Ectodermal cell (in vitro differentiated cells): Measurements from ENCODE around the gene HBB.

Source experiments
- H3K27ac ChIP-seq: 2 replicates; pipeline ENCODE4 v1.7.0; 2013; ENCODE audit warnings: mild to moderate bottlenecking, low read depth, low read length; ENCODE audit not compliant: insufficient read depth, poor library complexity, severe bottlenecking
- H3K27me3 ChIP-seq: 2 replicates; pipeline ENCODE4 v1.7.0; 2013; ENCODE audit warnings: mild to moderate bottlenecking, low read length; ENCODE audit not compliant: insufficient read depth, control insufficient read depth, poor library complexity, severe bottlenecking
- H3K36me3 ChIP-seq: one replicate; pipeline ENCODE4 v1.7.0; 2013; ENCODE audit warnings: low read length; ENCODE audit not compliant: control insufficient read depth, insufficient read depth
- H3K4me1 ChIP-seq: one replicate; pipeline ENCODE4 v1.7.0; 2013; ENCODE audit warnings: low read length; ENCODE audit not compliant: control insufficient read depth, insufficient read depth
- H3K4me3 ChIP-seq: 2 replicates; pipeline ENCODE4 v1.7.0; 2013; ENCODE audit warnings: low read depth, low read length, control low read depth; ENCODE audit not compliant: insufficient read depth
- H3K9me3 ChIP-seq: 2 replicates; pipeline ENCODE4 v1.7.0; 2013; ENCODE audit warnings: mild to moderate bottlenecking, low read length, moderate library complexity; ENCODE audit not compliant: control insufficient read depth
- WGBS, 2 experiments: methylation state at CpG; one replicate each; pipeline ENCODE4 v1.1.7; 2013; ENCODE audit warnings: missing lambda C conversion rate in 2 of 2; 5-methylcytosine and 5-hydroxymethylcytosine counted together

Gene HBB

DNA sequence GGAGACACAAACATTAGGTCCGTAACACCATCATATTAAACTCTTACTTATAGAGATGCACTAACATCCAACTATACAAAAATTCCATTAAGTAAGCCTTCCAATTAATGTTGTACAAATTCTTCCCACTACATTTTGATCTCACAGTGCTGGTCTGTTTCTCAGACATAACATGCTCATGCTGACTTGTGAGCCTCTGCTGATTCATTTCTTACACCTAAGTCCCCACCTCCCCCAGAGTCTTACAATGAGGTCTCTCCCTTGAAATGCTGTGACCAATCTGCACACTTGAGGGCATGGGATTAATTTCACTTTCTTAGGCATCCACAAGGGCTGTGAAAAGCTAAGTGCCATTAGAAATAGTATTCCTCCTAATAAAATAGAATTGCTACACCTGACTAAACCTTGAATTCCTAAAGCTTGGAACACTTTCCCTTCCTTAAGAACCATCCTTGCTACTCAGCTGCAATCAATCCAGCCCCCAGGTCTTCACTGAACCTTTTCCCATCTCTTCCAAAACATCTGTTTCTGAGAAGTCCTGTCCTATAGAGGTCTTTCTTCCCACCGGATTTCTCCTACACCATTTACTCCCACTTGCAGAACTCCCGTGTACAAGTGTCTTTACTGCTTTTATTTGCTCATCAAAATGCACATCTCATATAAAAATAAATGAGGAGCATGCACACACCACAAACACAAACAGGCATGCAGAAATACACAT is 20.8 kb upstream of the HBB start:
- no peaks in the 10 kb centered on the region for H3K4me1 ChIP-seq
- no peak overlapping the region for H3K27ac ChIP-seq
- H3K36me3 ChIP-seq = no peaks in the 10 kb centered on the region
- no peaks in the 10 kb centered on the region for H3K27me3 ChIP-seq
- no peak overlapping the region for H3K4me3 ChIP-seq
- WGBS, 2 experiments = 88 to 95% methylated on average over 3 of the region's 3 CpGs
- H3K9me3 ChIP-seq = no peaks in the 10 kb centered on the region

DNA sequence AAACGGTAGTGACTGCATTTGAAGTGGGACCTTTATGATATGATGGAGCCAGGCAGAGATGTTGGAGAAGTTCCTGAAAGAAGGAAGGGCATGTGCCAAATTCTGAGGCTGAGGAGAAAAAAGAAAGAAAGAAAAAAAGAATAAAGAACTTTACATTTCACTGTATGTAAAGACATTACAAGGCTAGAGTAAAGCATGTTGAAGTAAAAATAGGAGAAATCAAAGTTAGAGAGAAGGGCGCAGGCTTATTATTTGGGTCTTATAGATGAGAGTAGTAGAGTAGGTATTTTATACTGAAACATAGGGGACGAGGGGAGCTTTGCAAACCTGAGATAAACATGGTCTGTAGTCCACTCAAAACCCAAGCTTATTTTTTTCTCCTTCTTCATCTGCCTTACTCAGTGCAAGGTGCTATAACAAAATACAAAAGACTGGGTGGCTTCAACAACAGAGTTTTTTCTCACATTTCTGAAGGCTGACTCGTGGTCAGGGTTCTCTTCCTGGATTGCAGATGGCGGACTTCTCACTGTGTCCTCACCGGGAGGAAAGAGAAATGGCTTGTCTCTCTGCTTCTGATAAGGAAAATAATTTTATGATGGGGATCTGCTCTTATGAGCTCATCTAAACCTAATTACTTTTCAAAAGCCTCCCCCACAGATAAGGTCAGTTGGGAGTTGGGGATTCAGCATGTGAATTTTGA is 20.1 kb upstream of the HBB start:
- H3K27me3 ChIP-seq = no peaks in the 10 kb centered on the region
- 91 to 96% methylated on average over 6 of the region's 6 CpGs for WGBS, 2 experiments

DNA sequence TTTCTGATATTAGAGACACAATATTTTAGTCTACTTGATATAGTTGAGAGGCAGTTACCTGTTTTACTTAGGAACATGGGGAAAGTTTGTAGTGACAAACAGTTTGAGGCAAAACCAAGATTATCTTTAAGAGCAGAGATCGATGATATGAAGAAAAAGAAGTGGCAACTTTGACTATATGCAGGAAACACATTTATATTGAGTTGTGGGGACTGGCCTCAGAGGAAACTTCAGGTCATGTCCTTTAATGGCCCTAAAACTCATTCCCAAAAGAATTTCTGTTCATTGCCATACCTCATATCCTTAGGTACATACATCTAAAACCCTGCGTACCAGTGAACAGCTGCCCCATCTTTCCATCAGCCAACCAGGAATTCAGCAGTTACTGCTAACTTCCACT is 18.3 kb upstream of the HBB start:
- Histone ChIP-seq H3K36me3 (no peaks in the 10 kb centered on the region), H3K27me3 (no peaks in the 10 kb centered on the region)

More for the DNA sequence above, 20.1 kb upstream of the HBB start:
- Histone ChIP-seq H3K4me3 (no peak overlapping the region), H3K9me3 (no peaks in the 10 kb centered on the region), H3K4me1 (no peaks in the 10 kb centered on the region), H3K27ac (no peak overlapping the region), H3K36me3 (no peaks in the 10 kb centered on the region)

DNA sequence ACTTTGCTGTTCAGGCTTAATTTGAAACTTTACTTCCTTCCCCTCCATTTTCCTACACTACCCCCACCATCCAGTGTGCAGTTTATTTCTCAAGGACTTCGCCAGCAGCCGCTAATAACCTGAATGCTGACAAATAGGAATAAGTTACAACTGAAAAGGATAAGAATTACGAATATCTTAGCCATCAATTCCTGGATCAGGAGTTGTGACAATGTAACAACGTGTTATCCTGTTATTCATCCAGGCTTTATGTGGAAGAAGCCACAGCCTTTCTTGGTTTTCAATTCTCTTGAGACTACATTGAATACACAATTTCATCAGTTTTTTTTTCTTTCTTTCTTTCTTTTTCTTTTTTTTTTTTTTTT is 16.9 kb upstream of the HBB start:
- Histone ChIP-seq H3K9me3 (no peaks in the 10 kb centered on the region), H3K4me3 (no peak overlapping the region), H3K4me1 (no peaks in the 10 kb centered on the region), H3K27me3 (no peaks in the 10 kb centered on the region), H3K36me3 (no peaks in the 10 kb centered on the region), H3K27ac (no peak overlapping the region)
- 95 to 99% methylated on average over 4 of the region's 4 CpGs for WGBS, 2 experiments

More for the DNA sequence above, 18.3 kb upstream of the HBB start:
- Histone ChIP-seq H3K27ac (no peak overlapping the region), H3K9me3 (no peaks in the 10 kb centered on the region), H3K4me3 (no peak overlapping the region), H3K4me1 (no peaks in the 10 kb centered on the region)
- WGBS, 2 experiments = 95 to 96% methylated on average over 2 of the region's 2 CpGs

DNA sequence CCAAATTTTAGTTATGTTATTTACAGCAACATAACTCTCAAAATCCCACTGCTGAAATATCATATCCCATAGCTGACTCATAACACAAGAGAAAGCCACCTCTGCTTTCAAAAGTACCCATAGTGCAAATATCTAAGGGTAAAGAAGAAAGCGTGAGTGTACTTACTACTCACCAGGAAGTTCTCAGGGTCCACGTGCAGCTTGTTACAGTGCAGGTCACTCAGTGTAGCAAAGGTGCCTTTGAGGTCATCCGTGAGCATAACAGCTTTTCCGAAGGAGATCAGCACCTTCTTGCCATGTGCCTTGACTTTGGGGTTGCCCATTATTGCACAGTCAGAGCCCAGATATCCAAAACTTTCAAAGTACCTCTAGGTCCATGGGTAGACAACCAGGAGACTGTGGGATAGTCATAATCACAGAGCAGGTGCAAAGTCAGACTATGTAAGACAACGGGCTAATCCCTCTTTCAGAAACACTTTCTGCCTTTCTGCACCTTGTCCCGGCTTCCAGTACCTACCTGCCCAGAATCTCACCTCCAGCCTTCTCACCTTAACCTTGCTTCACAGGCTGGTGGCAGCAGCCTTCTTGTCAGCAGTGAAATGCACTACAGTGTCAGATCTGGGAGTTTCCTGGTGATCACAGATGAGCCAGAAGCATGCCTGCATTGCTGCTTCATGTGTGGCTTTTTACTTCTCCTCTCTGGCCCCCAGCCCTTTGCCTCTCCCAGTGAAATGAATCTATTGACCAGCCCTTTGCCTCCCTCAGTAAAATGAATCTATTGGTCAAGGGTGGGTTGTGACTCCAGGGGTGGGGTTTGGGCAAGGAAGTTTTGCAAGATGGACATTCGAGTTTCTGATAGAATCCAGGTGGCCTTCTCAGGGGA is 16.3 kb upstream of the HBB start:
- no peak overlapping the region for H3K27ac ChIP-seq
- H3K9me3 ChIP-seq = no peaks in the 10 kb centered on the region
- WGBS, 2 experiments = 93 to 94% methylated on average over 7 of the region's 7 CpGs
- H3K4me3 ChIP-seq = no peak overlapping the region
- no peaks in the 10 kb centered on the region for H3K36me3 ChIP-seq
- H3K27me3 ChIP-seq = no peaks in the 10 kb centered on the region
- no peaks in the 10 kb centered on the region for H3K4me1 ChIP-seq

DNA sequence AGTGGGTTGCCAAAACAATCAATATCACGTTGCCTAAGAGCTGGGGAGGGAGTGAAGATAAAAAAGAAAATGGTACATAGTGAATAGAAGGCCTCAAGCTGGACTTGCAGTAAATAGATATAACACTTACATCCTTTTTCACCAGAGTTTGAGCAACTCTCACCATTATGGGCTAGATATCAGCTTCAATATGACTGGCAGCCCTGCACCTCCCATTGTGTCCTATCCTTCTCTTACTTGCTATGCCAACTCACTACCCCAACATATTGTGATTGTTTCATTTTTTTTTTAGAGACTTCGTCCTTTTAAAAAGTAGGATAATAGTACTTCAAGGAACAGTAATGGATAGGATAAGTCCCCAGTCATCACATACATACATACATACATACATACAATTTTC is 15.3 kb upstream of the HBB start:
- Histone ChIP-seq H3K4me1 (no peaks in the 10 kb centered on the region), H3K27me3 (no peaks in the 10 kb centered on the region), H3K27ac (no peak overlapping the region), H3K4me3 (no peak overlapping the region), H3K9me3 (no peaks in the 10 kb centered on the region), H3K36me3 (no peaks in the 10 kb centered on the region)
- 83 to 91% methylated on average over 1 of the region's 2 CpGs for WGBS, 2 experiments

DNA sequence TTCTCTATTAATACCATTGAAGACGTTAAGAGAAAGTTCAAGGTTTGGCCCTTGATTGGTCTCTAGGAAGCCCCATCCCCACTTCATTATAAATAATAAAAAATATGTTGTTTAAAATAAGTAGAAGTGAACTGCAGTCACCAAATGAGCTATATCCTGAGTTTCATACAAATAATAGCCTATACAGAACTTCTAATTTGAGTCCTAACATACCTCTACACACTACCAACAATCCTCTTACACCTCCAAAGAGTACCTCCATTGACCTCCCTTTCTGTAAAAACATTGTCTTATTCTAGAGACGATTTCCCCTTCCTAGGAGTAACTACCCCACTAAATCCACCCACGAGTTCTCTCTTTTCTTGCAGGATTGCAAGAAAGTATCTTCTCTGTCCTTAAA is 14.6 kb upstream of the HBB start:
- H3K36me3 ChIP-seq = no peaks in the 10 kb centered on the region
- no peak overlapping the region for H3K4me3 ChIP-seq
- no peak overlapping the region for H3K27ac ChIP-seq
- H3K27me3 ChIP-seq = no peaks in the 10 kb centered on the region
- 88 to 94% methylated on average over 2 to 3 of the region's 3 CpGs for WGBS, 2 experiments
- H3K4me1 ChIP-seq = no peaks in the 10 kb centered on the region
- H3K9me3 ChIP-seq = no peaks in the 10 kb centered on the region

DNA sequence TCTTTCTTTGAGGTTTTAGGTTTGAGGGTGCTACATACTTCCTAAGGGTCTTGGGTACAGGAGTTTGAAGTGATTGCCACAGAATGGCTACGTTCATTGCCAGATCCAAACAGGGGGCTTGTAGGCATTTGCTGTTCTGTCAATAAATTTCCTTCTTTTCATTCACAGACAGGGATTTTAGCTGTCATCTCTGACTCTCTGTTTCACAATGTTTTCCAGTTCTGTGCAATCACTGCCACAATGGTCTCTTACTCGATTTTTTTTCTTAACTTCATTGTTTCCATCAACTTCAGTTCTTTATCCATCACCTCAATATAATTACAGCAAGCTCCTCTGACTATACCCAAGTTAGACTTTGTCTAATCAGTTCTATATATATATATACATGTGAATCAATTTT is 13.6 kb upstream of the HBB start:
- WGBS, 2 experiments = 86 to 94% methylated on average over 2 of the region's 2 CpGs
- Histone ChIP-seq H3K4me1 (no peaks in the 10 kb centered on the region), H3K27ac (no peak overlapping the region)

DNA sequence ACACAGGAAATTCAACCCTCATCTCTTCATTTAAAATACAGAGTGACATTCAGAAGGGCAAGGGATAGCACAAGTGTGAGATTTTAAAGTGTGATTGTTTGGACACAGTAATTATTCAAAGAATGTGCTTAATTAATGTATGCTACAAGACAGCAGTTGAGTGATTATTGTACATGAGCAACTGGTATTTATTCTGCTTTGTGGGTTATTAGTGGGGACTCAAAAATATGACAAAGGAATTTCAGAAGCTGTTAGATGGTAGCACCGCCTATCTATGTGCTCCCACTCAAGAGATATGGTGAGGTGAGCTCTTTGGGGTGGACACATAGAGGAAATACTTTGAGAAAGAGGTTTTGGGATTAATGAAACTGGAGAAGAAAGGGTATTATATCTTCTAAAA is 13.2 kb upstream of the HBB start:
- Histone ChIP-seq H3K27me3 (no peaks in the 10 kb centered on the region), H3K4me1 (no peaks in the 10 kb centered on the region), H3K36me3 (no peaks in the 10 kb centered on the region), H3K9me3 (no peaks in the 10 kb centered on the region), H3K27ac (no peak overlapping the region), H3K4me3 (no peak overlapping the region)
- WGBS, 2 experiments = 98 to 100% methylated on average over 1 of the region's 1 CpG

More for the DNA sequence above, 13.6 kb upstream of the HBB start:
- Histone ChIP-seq H3K9me3 (no peaks in the 10 kb centered on the region), H3K36me3 (no peaks in the 10 kb centered on the region), H3K4me3 (no peak overlapping the region), H3K27me3 (no peaks in the 10 kb centered on the region)

DNA sequence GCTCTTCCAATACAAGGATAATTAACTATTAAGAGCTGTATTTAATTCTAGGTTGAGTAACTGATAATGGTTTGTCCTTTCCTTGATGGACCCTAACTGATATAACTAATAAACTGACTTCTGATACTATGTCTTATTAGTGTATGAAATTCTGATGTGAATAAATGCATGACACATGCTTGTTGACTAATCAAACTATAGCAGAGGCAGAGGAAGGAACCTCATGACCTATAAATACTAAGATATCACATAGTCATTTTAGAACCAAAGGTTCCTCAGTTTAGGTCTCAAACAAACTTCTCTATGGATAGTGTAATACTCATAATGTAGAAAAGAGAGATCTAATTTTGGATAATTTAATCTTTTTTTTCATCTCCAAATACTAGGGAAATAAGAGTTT is 12.2 kb upstream of the HBB start:
- Histone ChIP-seq H3K27ac (no peak overlapping the region), H3K9me3 (no peaks in the 10 kb centered on the region), H3K4me1 (no peaks in the 10 kb centered on the region)

More for the DNA sequence above, 12.2 kb upstream of the HBB start:
- no peak overlapping the region for H3K4me3 ChIP-seq
- no peaks in the 10 kb centered on the region for H3K36me3 ChIP-seq
- H3K27me3 ChIP-seq = no peaks in the 10 kb centered on the region
